HCT116 (cell line): ENCODE measurements around the gene NOXO1. TPM values are rescaled to one million over a fixed set of nuclear protein-coding genes. Genes with fewer than 3 reads are reported as not detected.

Experiments used
- ATAC-seq: fragments of 200-7000 bp; cut with Tn5 transposase; 2 replicates; pipeline ENCODE4 v1.9.1; 2020; ENCODE audit warnings: mild to moderate bottlenecking, moderate library complexity
- BruUV-seq: library from RNA; stranded (reverse); fragments of 400-500 nt; replicated peaks from 2 replicates; lab custom pipeline; 2021; lab: Mats Ljungman, UMichigan
- CTCF ChIA-PET: fragments of 300-600 bp; sonication (Branson Sonifier 250); formaldehyde crosslinking; loops from one replicate; lab custom pipeline; 2021; ENCODE audit warnings: antibody characterized with exemption; lab: Charles Lee
- POLR2A ChIA-PET: fragments of 300-600, 350-600 bp; sonication (Branson Sonifier 250); formaldehyde crosslinking; loops from one replicate; lab custom pipeline; 2021; ENCODE audit warnings: antibody characterized with exemption; lab: Charles Lee
- RAD21 ChIA-PET, 2 experiments: fragments of 300-600 bp; sonication (Branson Sonifier 250); formaldehyde crosslinking; loops; one replicate each; lab custom pipeline; 2023; ENCODE audit warnings: low total read pairs in 2 of 2; ENCODE audit not compliant: uncharacterized antibody in 2 of 2, unreplicated experiment in 2 of 2, low non-redundant PET in 1 of 2; lab: Charles Lee
- DNase-seq: peaks from one replicate; pipeline ENCODE4 v3.0.0-alpha.2; 2010; ENCODE audit warnings: low read depth, low spot score
- H2AFZ ChIP-seq: fragments of 200-600 bp; shearing (Covaris generic), sonication (generic); 2 replicates; pipeline ENCODE4 v1.6.1; 2017; ENCODE audit warnings: low read depth, mixed run types, mixed read lengths, antibody characterized with exemption, low read length; ENCODE audit not compliant: poor library complexity, severe bottlenecking
- H3K27ac ChIP-seq: 2 replicates; pipeline ENCODE4 v1.5.1; 2012; ENCODE audit warnings: low read depth, low read length
- H3K27me3 ChIP-seq: fragments of 200-600 bp; sonication (generic); 2 replicates; pipeline ENCODE4 v1.6.1; 2016; ENCODE audit warnings: mixed run types, low read length, mixed read lengths; ENCODE audit not compliant: insufficient read depth
- H3K36me3 ChIP-seq, 2 experiments: fragments of 200-500 bp in 1 of 2; fragments of 200-600 bp in 1 of 2; sonication (Bioruptor generic) in 1 of 2; sonication (generic) in 1 of 2; 2 replicates each; pipeline versions ENCODE4 v1.5.1 to v1.6.1; 2014 to 2016; ENCODE audit warnings: low read length in 2 of 2, inconsistent platforms in 1 of 2, mixed read lengths in 1 of 2, mixed run types in 1 of 2; ENCODE audit not compliant: insufficient read depth in 2 of 2, control insufficient read depth in 1 of 2
- H3K4me1 ChIP-seq, 2 experiments: fragments of 200-600 bp in 1 of 2; sonication (generic) in 1 of 2; 2 replicates each; pipeline versions ENCODE4 v1.5.1 to v1.6.1; 2012 to 2017; ENCODE audit warnings: low read length in 2 of 2, inconsistent platforms in 1 of 2, mild to moderate bottlenecking in 1 of 2, mixed read lengths in 1 of 2, mixed run types in 1 of 2, moderate library complexity in 1 of 2; ENCODE audit not compliant: insufficient read depth in 2 of 2, control insufficient read depth in 1 of 2
- H3K4me2 ChIP-seq: fragments of 200-600 bp; sonication (generic); 2 replicates; pipeline ENCODE4 v1.6.1; 2017; ENCODE audit warnings: mixed run types, low read length, mixed read lengths
- H3K4me3 ChIP-seq, 2 experiments: fragments of 200-600 bp in 1 of 2; sonication (generic) in 1 of 2; replicated peaks in 1 of 2; 2 replicates each; pipeline ENCODE4 v1.5.1; 2011 to 2016; ENCODE audit warnings: low read length in 2 of 2, control low read depth in 1 of 2, low read depth in 1 of 2, mild to moderate bottlenecking in 1 of 2, mixed read lengths in 1 of 2, mixed run types in 1 of 2
- H3K79me2 ChIP-seq: fragments of 200-600 bp; sonication (generic); 2 replicates; pipeline ENCODE4 v1.6.1; 2017; ENCODE audit warnings: mild to moderate bottlenecking, mixed run types, low read length, moderate library complexity, mixed read lengths; ENCODE audit not compliant: insufficient read depth
- H3K9ac ChIP-seq: fragments of 200-600 bp; sonication (generic); 2 replicates; pipeline ENCODE4 v1.6.1; 2016; ENCODE audit warnings: low read length, mixed read lengths
- H3K9me2 ChIP-seq: fragments of 200-600 bp; sonication (generic), shearing (Covaris generic); 2 replicates; pipeline ENCODE4 v1.6.1; 2017; ENCODE audit warnings: mixed run types, mild to moderate bottlenecking, moderate library complexity; ENCODE audit not compliant: insufficient read depth
- H3K9me3 ChIP-seq, 2 experiments: fragments of 200-500 bp in 1 of 2; fragments of 200-600 bp in 1 of 2; sonication (Bioruptor generic) in 1 of 2; sonication (generic) in 1 of 2; 2 replicates each; pipeline ENCODE4 v1.6.1; 2014 to 2017; ENCODE audit warnings: low read length in 2 of 2, mixed read lengths in 2 of 2, inconsistent platforms in 1 of 2, low read depth in 1 of 2, mild to moderate bottlenecking in 1 of 2, mixed run types in 1 of 2, moderate library complexity in 1 of 2; ENCODE audit not compliant: control insufficient read depth in 1 of 2, insufficient read depth in 1 of 2
- H4K20me1 ChIP-seq: fragments of 200-600 bp; sonication (generic), shearing (Covaris generic); 2 replicates; pipeline ENCODE4 v1.6.1; 2017; ENCODE audit warnings: mixed run types, mild to moderate bottlenecking, moderate library complexity; ENCODE audit not compliant: insufficient read depth
- ELF1 ChIP-seq: IDR thresholded peaks from 2 replicates; pipeline ENCODE4 v1.6.1; 2012; ENCODE audit warnings: low read depth, borderline replicate concordance
- FOSL1 ChIP-seq: IDR thresholded peaks from 2 replicates; pipeline ENCODE4 v1.6.1; 2012; ENCODE audit warnings: low read depth
- POLR2A ChIP-seq: IDR thresholded peaks from 2 replicates; pipeline ENCODE4 v1.7.0; 2011; ENCODE audit warnings: borderline replicate concordance; ENCODE audit not compliant: insufficient read depth, insufficient read length; ENCODE audit errors: extremely low read depth
- POLR2AphosphoS5 ChIP-seq: IDR thresholded peaks from 2 replicates; pipeline ENCODE4 v1.6.1; 2011; ENCODE audit warnings: mild to moderate bottlenecking, low read depth, low read length, moderate library complexity
- SRF ChIP-seq: IDR thresholded peaks from 2 replicates; pipeline ENCODE4 v1.6.1; 2012; ENCODE audit warnings: low read depth
- TCF7L2 ChIP-seq: IDR thresholded peaks from 2 replicates; pipeline ENCODE4 v1.7.0; 2011; ENCODE audit warnings: borderline replicate concordance, inconsistent platforms; ENCODE audit not compliant: insufficient read depth, insufficient read length; ENCODE audit errors: extremely low read depth
- YY1 ChIP-seq: IDR thresholded peaks from 2 replicates; pipeline ENCODE4 v1.6.1; 2011; ENCODE audit warnings: low read length, low read depth, moderate library complexity, mild to moderate bottlenecking; ENCODE audit not compliant: insufficient replicate concordance; ENCODE audit errors: extremely low read depth
- ZBTB33 ChIP-seq: IDR thresholded peaks from 2 replicates; pipeline ENCODE4 v1.6.1; 2011; ENCODE audit warnings: mild to moderate bottlenecking, low read length, moderate library complexity; ENCODE audit not compliant: insufficient replicate concordance; ENCODE audit errors: extremely low read depth
- ZFX ChIP-seq: fragments of 450-650 bp; IDR thresholded peaks from 2 replicates; pipeline ENCODE4 v1.6.1; 2017
- intact Hi-C: fragments of 100-400 bp; cut with micrococcal nuclease; formaldehyde crosslinking; loops from 2 replicates; pipeline ENCODE4 v1.10.0; 2022
- total RNA-seq: library from RNA; stranded (reverse); gene quantifications from one replicate; pipeline ENCODE4 v1.2.1, GENCODE V29; 2021; ENCODE audit not compliant: unreplicated experiment
- TF ChIP-seq, protein P1 (sequence below), 3 experiments: fragments of 200-600 bp in 1 of 3; sonication (generic) in 1 of 3; IDR thresholded peaks in 2 of 3; conservative IDR thresholded peaks in 1 of 3; 2 replicates each; pipeline ENCODE4 v1.5.1; 2012 to 2017; ENCODE audit warnings: low read depth in 2 of 3, low read length in 2 of 3, antibody characterized with exemption in 1 of 3, borderline replicate concordance in 1 of 3, control low read depth in 1 of 3, mild to moderate bottlenecking in 1 of 3, mixed read lengths in 1 of 3, mixed run types in 1 of 3, moderate library complexity in 1 of 3; ENCODE audit not compliant: insufficient read depth in 1 of 3

The NOXO1 gene
- total RNA-seq, 1 experiment from 2014 or later = 10.0 TPM

GRCh38 chr16:1959269-1960039, 21.8 kb downstream of the NOXO1 start, which contains the start of gene NDUFB10:
NDUFB10 (plus strand) TSS chr16:1959538; CDS start chr16:1959625, 87 bp downstream.
- RAD21 ChIA-PET = no interaction called here
- H3K9ac ChIP-seq = peak within 1 kb of the TSS; percentile 98
- TF ChIP-seq SRF (no peak), ZBTB33 (peak; percentile 71), YY1 (peak; percentile 71), ZFX (peak; percentile 99), ELF1 (no peak), TCF7L2 (peak; percentile 69), POLR2A (peak; percentile 89), POLR2AphosphoS5 (peak; percentile 98), FOSL1 (no peak)
- TF ChIP-seq, protein P1, sequence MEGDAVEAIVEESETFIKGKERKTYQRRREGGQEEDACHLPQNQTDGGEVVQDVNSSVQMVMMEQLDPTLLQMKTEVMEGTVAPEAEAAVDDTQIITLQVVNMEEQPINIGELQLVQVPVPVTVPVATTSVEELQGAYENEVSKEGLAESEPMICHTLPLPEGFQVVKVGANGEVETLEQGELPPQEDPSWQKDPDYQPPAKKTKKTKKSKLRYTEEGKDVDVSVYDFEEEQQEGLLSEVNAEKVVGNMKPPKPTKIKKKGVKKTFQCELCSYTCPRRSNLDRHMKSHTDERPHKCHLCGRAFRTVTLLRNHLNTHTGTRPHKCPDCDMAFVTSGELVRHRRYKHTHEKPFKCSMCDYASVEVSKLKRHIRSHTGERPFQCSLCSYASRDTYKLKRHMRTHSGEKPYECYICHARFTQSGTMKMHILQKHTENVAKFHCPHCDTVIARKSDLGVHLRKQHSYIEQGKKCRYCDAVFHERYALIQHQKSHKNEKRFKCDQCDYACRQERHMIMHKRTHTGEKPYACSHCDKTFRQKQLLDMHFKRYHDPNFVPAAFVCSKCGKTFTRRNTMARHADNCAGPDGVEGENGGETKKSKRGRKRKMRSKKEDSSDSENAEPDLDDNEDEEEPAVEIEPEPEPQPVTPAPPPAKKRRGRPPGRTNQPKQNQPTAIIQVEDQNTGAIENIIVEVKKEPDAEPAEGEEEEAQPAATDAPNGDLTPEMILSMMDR (IDR thresholded peaks at IDR 0.05 in 2 of 3, conservative IDR thresholded peaks at IDR 0.05 in 1 of 3; ENCODE audit: borderline replicate concordance in 1 of 3, insufficient read depth in 1 of 3, low read depth in 2 of 3, low read length in 2 of 3) = peak in 2 of 3 experiments; percentile 60 to 61; a peak in 4 of 6 replicates
- TF ChIP-seq, all 23 proteins: peak for 7
- Histone ChIP-seq H3K36me3 (peaks cover 6 to 20% of the 10 kb centered on the region in 2 experiments), H4K20me1 (peaks cover 11% of the 10 kb centered on the region; the same call in 1 of the 2 replicates), H3K4me3 (peak within 1 kb of the TSS; percentile 81 to 89), H3K9me3 (no peaks in the 10 kb centered on the region), H3K4me2 (peak within 1 kb of the TSS; percentile 88), H3K4me1 (peaks cover 8 to 41% of the 10 kb centered on the region in 2 experiments), H3K27ac (peak within 1 kb of the TSS; percentile 88), H3K79me2 (peaks cover 48% of the 10 kb centered on the region), H3K9me2 (no peaks in the 10 kb centered on the region), H3K27me3 (no peaks in the 10 kb centered on the region), H2AFZ (peak within 1 kb of the TSS; percentile 82)
- ATAC-seq (peak; percentile 64), DNase-seq (peak; percentile 85)
- intact Hi-C loops = no loop called here
- CTCF ChIA-PET = no interaction called here
- POLR2A ChIA-PET = interaction anchor here (1.2 to 3.2 kb wide), 3 partner anchors 20 to 196 kb away, joined by 3 to 14 read pairs (median 7); partner anchors contain the start of gene TRAF7
- no TSS peak for BruUV-seq
